ENCODE data around the gene TMEM181. TPM values are rescaled to one million over a fixed set of nuclear protein-coding genes. Genes with fewer than 3 reads are reported as not detected.
"Not testable (repeated sequence)": the region's sequence is repeated elsewhere in the genome, so short reads cannot be mapped to it uniquely, and the experiment has no call there.

The TMEM181 gene
- total and polyA plus RNA-seq, 2 of the 13 experiments (the other 11 are each of a cell fraction or from before 2014, with no cell fraction given) = 59.1 to 108 TPM

- H3K27me3 ChIP-seq (ENCODE audit: control insufficient read depth in 1 of 2, insufficient read depth in 2 of 2, low read length in 2 of 2) = peaks cover 2 to 37% of the 10 kb centered on the region in 2 experiments; a peak in 3 of 5 replicates
- H3K9me3 ChIP-seq (ENCODE audit: low read length); H2AFZ ChIP-seq (ENCODE audit: low read length); H3K4me3 ChIP-seq (replicated peaks in 1 of 3; ENCODE audit: insufficient read depth in 1 of 3, low read depth in 2 of 3, low read length in 3 of 3); H3K79me2 ChIP-seq (ENCODE audit: insufficient read depth, low read length); CTCF ChIA-PET (ENCODE audit: low intra/inter-chr PET ratio, low total read pairs); ATAC-seq; intact Hi-C loops (cut with micrococcal nuclease; ENCODE audit: unreplicated experiment); H4K20me1 ChIP-seq (ENCODE audit: insufficient read depth, low read length); H3K36me3 ChIP-seq (replicated peaks in 1 of 2; ENCODE audit: control insufficient read depth in 1 of 2, insufficient read depth in 2 of 2, low read length in 2 of 2); DNase-seq (ENCODE audit: low spot score); in situ Hi-C loops (cut with HindIII; ENCODE audit: extremely low pct_ligation_motif_present, low pct_unique_long_range_greater_than_20kb); H3K27ac ChIP-seq (ENCODE audit: extremely low read length, insufficient read depth, low read length); BruUV-seq (replicated peaks); FAIRE-seq; H3K9ac ChIP-seq (ENCODE audit: insufficient read depth, low read depth, low read length); H3K4me2 ChIP-seq (ENCODE audit: low read depth, low read length): not testable (repeated sequence)
- WGBS (ENCODE audit: low lambda C conversion rate) = 71% methylated on average over 17 of the region's 17 CpGs
- POLR2A ChIA-PET = interaction anchor here (1.0 kb wide), 1 partner anchor 7 kb away, joined by 3 read pairs; the partner anchor contains the start of gene DYNLT1
- peaks cover 36% of the 10 kb centered on the region for H3K4me1 ChIP-seq (ENCODE audit: insufficient read depth, low read length)
Observed at GRCh38 chr6:158651981-158652737, 92.3 kb downstream of the TMEM181 start.

- Histone ChIP-seq H3K27me3 (ENCODE audit: control insufficient read depth in 1 of 2, insufficient read depth in 2 of 2, low read length in 2 of 2) (peaks cover 2 to 35% of the 10 kb centered on the region in 2 experiments; a peak in 3 of 5 replicates), H3K4me2 (ENCODE audit: low read depth, low read length) (no peak overlapping the region), H3K79me2 (ENCODE audit: insufficient read depth, low read length) (no peaks in the 10 kb centered on the region), H3K4me1 (ENCODE audit: insufficient read depth, low read length) (peaks cover 40% of the 10 kb centered on the region), H3K36me3 (replicated peaks in 1 of 2; ENCODE audit: control insufficient read depth in 1 of 2, insufficient read depth in 2 of 2, low read length in 2 of 2) (no peaks in the 10 kb centered on the region), H3K9ac (ENCODE audit: insufficient read depth, low read depth, low read length) (no peak overlapping the region), H3K4me3 (replicated peaks in 1 of 3; ENCODE audit: insufficient read depth in 1 of 3, low read depth in 2 of 3, low read length in 3 of 3) (no peak overlapping the region), H3K9me3 (ENCODE audit: low read length) (no peaks in the 10 kb centered on the region), H4K20me1 (ENCODE audit: insufficient read depth, low read length) (no peaks in the 10 kb centered on the region), H2AFZ (ENCODE audit: low read length) (no peak overlapping the region), H3K27ac (ENCODE audit: extremely low read length, insufficient read depth, low read length) (no peak overlapping the region)
- ChIA-PET POLR2A (interaction anchor here (1.0 to 2.9 kb wide), 2 partner anchors 9 kb away, joined by 3 to 10 read pairs; partner anchors contain the start of gene DYNLT1), CTCF (ENCODE audit: low intra/inter-chr PET ratio, low total read pairs) (no interaction called here)
- in situ Hi-C loops (cut with HindIII; ENCODE audit: extremely low pct_ligation_motif_present, low pct_unique_long_range_greater_than_20kb) (no loop called here), intact Hi-C loops (cut with micrococcal nuclease; ENCODE audit: unreplicated experiment) (no loop called here)
- DNase-seq (ENCODE audit: low spot score) (no peak), ATAC-seq (0 out of 3 replicates have a peak, but pooled peaks have one; percentile 9), FAIRE-seq (no peak)
- 61% methylated on average over 15 of the region's 15 CpGs for WGBS (ENCODE audit: low lambda C conversion rate)
- no TSS peak for BruUV-seq (replicated peaks)
- no peak for TF ChIP-seq MEF2D (CRISPR knock-in tag; IDR thresholded peaks at IDR 0.05)
- TF ChIP-seq PBX3 (CRISPR knock-in tag; IDR thresholded peaks at IDR 0.05; ENCODE audit: borderline replicate concordance) = no peak
- no peak for TF ChIP-seq HDAC6 (IDR thresholded peaks at IDR 0.05; ENCODE audit: low read depth, low read length)
- no peak for TF ChIP-seq ZNF513 (CRISPR knock-in tag; conservative IDR thresholded peaks at IDR 0.05)
- no peak for TF ChIP-seq ZNF10 (CRISPR knock-in tag; IDR thresholded peaks at IDR 0.05; ENCODE audit: borderline replicate concordance, low read depth)
- no peak for TF ChIP-seq ZNF30 (CRISPR knock-in tag; IDR thresholded peaks at IDR 0.05)
- no peak for TF ChIP-seq ZBTB38 (CRISPR knock-in tag; IDR thresholded peaks at IDR 0.05)
- no peak for TF ChIP-seq ISX (CRISPR knock-in tag; conservative IDR thresholded peaks at IDR 0.05)
- no peak for TF ChIP-seq BRCA1 (CRISPR knock-in tag; IDR thresholded peaks at IDR 0.05)
Observed at GRCh38 chr6:158653577-158654354, 93.9 kb downstream of the TMEM181 start.

Data from HepG2 (cell line).